Right atrium auricular region (tissue), 2 donors: ENCODE results near the gene HNRNPC. TPM values are rescaled to one million over a fixed set of nuclear protein-coding genes. Genes with fewer than 3 reads are reported as not detected.
"Not testable (repeated sequence)": the region's sequence is repeated elsewhere in the genome, so short reads cannot be mapped to it uniquely, and the experiment has no call there.

ENCODE experiments used
- DNase-seq: peaks from one replicate; pipeline ENCODE4 v3.0.0-alpha.2; 2019; ENCODE audit warnings: low spot score
- H3K27ac ChIP-seq, 2 donors: fragments of 200-600 bp; sonication (generic); 1 replicate in 1 of 2; 2 replicates in 1 of 2; pipeline ENCODE4 v1.5.1; 2016 to 2019
- H3K27me3 ChIP-seq, 2 donors: fragments of 200-600 bp; sonication (generic); one replicate each; pipeline versions ENCODE4 v1.5.1 to v1.6.0; 2017 to 2019
- H3K36me3 ChIP-seq: fragments of 200-600 bp; sonication (generic); one replicate; pipeline ENCODE4 v1.5.1; 2016
- H3K4me1 ChIP-seq, 2 donors: fragments of 200-600 bp; sonication (generic); one replicate each; pipeline versions ENCODE4 v1.5.1 to v1.6.0; 2017 to 2019
- H3K4me3 ChIP-seq, 2 donors: fragments of 200-600 bp; sonication (generic); 1 replicate in 1 of 2; 2 replicates in 1 of 2; pipeline ENCODE4 v1.5.1; 2017 to 2019; ENCODE audit warnings: mild to moderate bottlenecking in 1 of 2, moderate library complexity in 1 of 2
- H3K9me3 ChIP-seq, 2 donors: fragments of 200-600 bp; sonication (generic); one replicate each; pipeline ENCODE4 v1.5.1; 2019
- CTCF ChIP-seq, 2 donors: fragments of 200-600 bp; sonication (generic); IDR thresholded peaks; one replicate each; pipeline ENCODE4 v1.5.1; 2019; ENCODE audit warnings: antibody characterized with exemption in 2 of 2
- total RNA-seq, 2 donors: library from RNA; depleted of rRNA; stranded (reverse); fragments of >200 nt; gene quantifications; one replicate each; pipeline ENCODE4 v1.1.0, GENCODE V29; 2016

HNRNPC gene
- total RNA-seq, 2 donors from 2014 or later, result 254 to 277 TPM

GRCh38 chr14:21215130-21215878 is 53.9 kb downstream of the HNRNPC start:
- no peaks in the 10 kb centered on the region for H3K9me3 ChIP-seq
- no peak for DNase-seq
- TF ChIP-seq CTCF (IDR thresholded peaks at IDR 0.05), result no peak
- no peaks in the 10 kb centered on the region for H3K27me3 ChIP-seq
- H3K36me3 ChIP-seq, result peaks cover 33% of the 10 kb centered on the region
- no peak overlapping the region for H3K4me3 ChIP-seq
- H3K4me1 ChIP-seq, result peaks cover 0 to 34% of the 10 kb centered on the region in 2 donors
- no peak overlapping the region for H3K27ac ChIP-seq

GRCh38 chr14:21213652-21214051 is 55.6 kb downstream of the HNRNPC start:
- Histone ChIP-seq H3K27ac (no peak overlapping the region), H3K9me3 (no peaks in the 10 kb centered on the region), H3K4me3 (no peak overlapping the region), H3K36me3 (peaks cover 47% of the 10 kb centered on the region), H3K4me1 (peaks cover 0 to 19% of the 10 kb centered on the region in 2 donors), H3K27me3 (no peaks in the 10 kb centered on the region)
- no peak for DNase-seq
- no peak for TF ChIP-seq CTCF (IDR thresholded peaks at IDR 0.05)

- not testable (repeated sequence) for H3K4me3 ChIP-seq, H3K9me3 ChIP-seq, H3K27me3 ChIP-seq, DNase-seq, H3K27ac ChIP-seq
- peaks cover 0 to 10% of the 10 kb centered on the region in 2 donors for H3K4me1 ChIP-seq
- peaks cover 55% of the 10 kb centered on the region for H3K36me3 ChIP-seq
Measured at GRCh38 chr14:21212824-21213223, 56.4 kb downstream of the HNRNPC start.

GRCh38 chr14:21211509-21211908 is 57.7 kb downstream of the HNRNPC start:
- no peak for DNase-seq
- TF ChIP-seq CTCF (IDR thresholded peaks at IDR 0.05), result no peak
- Histone ChIP-seq H3K36me3 (peaks cover 60% of the 10 kb centered on the region), H3K4me1 (peaks cover 0 to 5% of the 10 kb centered on the region in 2 donors), H3K27ac (no peak overlapping the region), H3K27me3 (no peaks in the 10 kb centered on the region), H3K4me3 (no peak overlapping the region), H3K9me3 (no peaks in the 10 kb centered on the region)

GRCh38 chr14:21210023-21210422 is 59.2 kb downstream of the HNRNPC start:
- no peak for TF ChIP-seq CTCF (IDR thresholded peaks at IDR 0.05)
- H3K27ac ChIP-seq, result no peak overlapping the region
- H3K9me3 ChIP-seq, result no peaks in the 10 kb centered on the region
- no peak overlapping the region for H3K4me3 ChIP-seq
- no peak for DNase-seq
- no peaks in the 10 kb centered on the region for H3K4me1 ChIP-seq
- H3K27me3 ChIP-seq, result no peaks in the 10 kb centered on the region
- H3K36me3 ChIP-seq, result peaks cover 53% of the 10 kb centered on the region

GRCh38 chr14:21209185-21209584 is 60.1 kb downstream of the HNRNPC start:
- H3K4me3 ChIP-seq, result no peak overlapping the region
- DNase-seq, result no peak
- H3K9me3 ChIP-seq, result no peaks in the 10 kb centered on the region
- TF ChIP-seq CTCF (IDR thresholded peaks at IDR 0.05), result no peak
- no peaks in the 10 kb centered on the region for H3K4me1 ChIP-seq
- peaks cover 53% of the 10 kb centered on the region for H3K36me3 ChIP-seq
- H3K27ac ChIP-seq, result no peak overlapping the region
- H3K27me3 ChIP-seq, result no peaks in the 10 kb centered on the region
